ENCODE data around the gene CTIF.

The CTIF gene

DNA sequence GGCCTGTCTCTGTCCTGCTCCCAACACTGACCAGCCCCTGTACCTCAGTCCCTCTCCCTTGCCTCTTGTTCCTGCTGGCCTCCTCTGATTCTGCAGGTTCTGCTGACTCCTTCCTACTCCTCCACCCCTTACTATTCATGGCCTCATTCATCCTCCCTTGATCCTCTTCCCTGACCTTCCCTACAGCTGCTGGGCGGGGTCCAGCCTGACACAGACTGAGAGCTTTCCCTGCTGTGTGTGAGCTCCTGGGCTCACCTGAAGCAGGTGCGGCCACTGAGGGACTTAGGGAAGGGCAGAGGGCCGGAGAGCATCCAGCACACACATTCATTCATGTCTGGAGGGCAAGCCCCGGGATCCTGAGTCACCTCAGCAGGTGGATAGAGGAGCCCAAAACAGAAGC, 185.6 kb downstream of the CTIF start:
- CTCF ChIA-PET = interaction anchor here (1.9 kb wide), 1 partner anchor 9 kb away, joined by 6 read pairs; no protein-coding TSS in a partner anchor
- H3K4me3 ChIP-seq (ENCODE audit: low read depth, low read length) = no peak overlapping the region
- TF ChIP-seq, protein P1, sequence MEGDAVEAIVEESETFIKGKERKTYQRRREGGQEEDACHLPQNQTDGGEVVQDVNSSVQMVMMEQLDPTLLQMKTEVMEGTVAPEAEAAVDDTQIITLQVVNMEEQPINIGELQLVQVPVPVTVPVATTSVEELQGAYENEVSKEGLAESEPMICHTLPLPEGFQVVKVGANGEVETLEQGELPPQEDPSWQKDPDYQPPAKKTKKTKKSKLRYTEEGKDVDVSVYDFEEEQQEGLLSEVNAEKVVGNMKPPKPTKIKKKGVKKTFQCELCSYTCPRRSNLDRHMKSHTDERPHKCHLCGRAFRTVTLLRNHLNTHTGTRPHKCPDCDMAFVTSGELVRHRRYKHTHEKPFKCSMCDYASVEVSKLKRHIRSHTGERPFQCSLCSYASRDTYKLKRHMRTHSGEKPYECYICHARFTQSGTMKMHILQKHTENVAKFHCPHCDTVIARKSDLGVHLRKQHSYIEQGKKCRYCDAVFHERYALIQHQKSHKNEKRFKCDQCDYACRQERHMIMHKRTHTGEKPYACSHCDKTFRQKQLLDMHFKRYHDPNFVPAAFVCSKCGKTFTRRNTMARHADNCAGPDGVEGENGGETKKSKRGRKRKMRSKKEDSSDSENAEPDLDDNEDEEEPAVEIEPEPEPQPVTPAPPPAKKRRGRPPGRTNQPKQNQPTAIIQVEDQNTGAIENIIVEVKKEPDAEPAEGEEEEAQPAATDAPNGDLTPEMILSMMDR (IDR thresholded peaks at IDR 0.05; ENCODE audit: insufficient read depth, low read length, missing control alignments) = no peak
- POLR2A ChIA-PET = no interaction called here
- DNase-seq (ENCODE audit: low read depth, low spot score) = no peak

DNA sequence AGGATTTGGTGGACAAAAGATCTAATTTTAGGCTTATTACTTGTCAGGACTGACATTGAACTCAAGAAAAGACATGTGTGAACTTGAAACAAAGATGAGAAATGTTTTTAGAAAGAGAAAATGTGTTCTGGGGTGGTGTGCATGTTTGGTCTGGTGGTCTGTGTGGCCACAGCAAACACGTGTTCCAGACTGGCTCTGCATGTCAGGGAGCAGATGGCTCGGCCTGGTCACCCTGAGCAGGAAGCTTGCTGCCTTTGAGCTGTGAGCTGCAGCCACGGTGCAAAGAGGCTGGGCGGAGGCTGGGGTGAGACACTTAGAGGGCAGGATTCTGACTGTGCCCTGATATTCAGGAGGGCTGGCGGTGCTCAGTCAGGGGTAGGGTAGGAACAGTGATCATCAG, 186.1 kb downstream of the CTIF start:
- POLR2A ChIA-PET = no interaction called here
- CTCF ChIA-PET = interaction anchor here (0.9 to 1.9 kb wide), 3 partner anchors 8 to 11 kb away, joined by 3 to 6 read pairs (median 4); no protein-coding TSS in a partner anchor
- TF ChIP-seq, protein P1 (IDR thresholded peaks at IDR 0.05; ENCODE audit: insufficient read depth, low read length, missing control alignments) = no peak
- no peak for DNase-seq (ENCODE audit: low read depth, low spot score)
- no peak overlapping the region for H3K4me3 ChIP-seq (ENCODE audit: low read depth, low read length)

DNA sequence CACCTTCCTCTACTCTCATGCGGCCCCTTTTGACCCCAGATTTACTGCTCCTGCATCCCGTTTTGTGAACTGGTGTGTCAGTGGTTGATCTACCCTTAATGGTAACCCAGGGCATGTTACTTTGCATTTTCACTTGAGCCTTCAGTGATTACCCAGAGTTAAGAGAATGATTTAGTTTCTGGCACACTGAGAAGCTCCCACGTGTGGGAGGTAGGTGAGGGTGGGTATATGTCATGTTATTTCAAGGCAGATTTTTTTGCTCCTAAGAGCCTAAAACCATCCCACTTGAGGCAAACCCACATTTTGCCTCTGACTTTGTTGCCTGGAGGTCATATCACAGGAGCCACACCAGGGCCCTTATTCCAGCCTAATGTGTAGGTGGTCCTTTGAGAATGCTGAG, 186.7 kb downstream of the CTIF start:
- POLR2A ChIA-PET = no interaction called here
- DNase-seq (ENCODE audit: low read depth, low spot score) = no peak
- H3K4me3 ChIP-seq (ENCODE audit: low read depth, low read length) = no peak overlapping the region
- CTCF ChIA-PET = interaction anchor here (0.9 to 1.0 kb wide), 2 partner anchors 11 kb away, joined by 3 to 4 read pairs; no protein-coding TSS in a partner anchor
- TF ChIP-seq, protein P1 (IDR thresholded peaks at IDR 0.05; ENCODE audit: insufficient read depth, low read length, missing control alignments) = no peak

DNA sequence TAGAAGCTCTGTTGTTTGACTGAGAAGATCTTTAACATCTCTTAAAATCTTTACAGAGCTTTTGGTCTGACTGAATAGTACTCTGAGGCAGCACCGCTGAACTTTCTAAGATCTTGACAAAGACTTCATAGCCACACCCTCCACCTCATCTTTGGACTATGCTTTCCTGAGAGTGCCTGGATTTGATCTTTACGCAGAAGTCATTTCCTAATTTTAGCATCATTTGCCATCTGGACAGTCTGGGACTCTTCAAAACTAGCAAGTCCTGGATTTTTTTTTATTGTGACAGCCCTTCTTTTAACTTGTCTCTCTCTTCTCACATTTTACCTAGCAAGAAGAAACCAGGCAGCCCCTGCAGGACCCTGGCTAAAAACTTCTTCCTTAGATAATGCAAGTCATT, 188.8 kb downstream of the CTIF start:
- CTCF ChIA-PET = interaction anchor here (0.7 kb wide), 1 partner anchor 732 kb away, joined by 3 read pairs; no protein-coding TSS in a partner anchor

DNA sequence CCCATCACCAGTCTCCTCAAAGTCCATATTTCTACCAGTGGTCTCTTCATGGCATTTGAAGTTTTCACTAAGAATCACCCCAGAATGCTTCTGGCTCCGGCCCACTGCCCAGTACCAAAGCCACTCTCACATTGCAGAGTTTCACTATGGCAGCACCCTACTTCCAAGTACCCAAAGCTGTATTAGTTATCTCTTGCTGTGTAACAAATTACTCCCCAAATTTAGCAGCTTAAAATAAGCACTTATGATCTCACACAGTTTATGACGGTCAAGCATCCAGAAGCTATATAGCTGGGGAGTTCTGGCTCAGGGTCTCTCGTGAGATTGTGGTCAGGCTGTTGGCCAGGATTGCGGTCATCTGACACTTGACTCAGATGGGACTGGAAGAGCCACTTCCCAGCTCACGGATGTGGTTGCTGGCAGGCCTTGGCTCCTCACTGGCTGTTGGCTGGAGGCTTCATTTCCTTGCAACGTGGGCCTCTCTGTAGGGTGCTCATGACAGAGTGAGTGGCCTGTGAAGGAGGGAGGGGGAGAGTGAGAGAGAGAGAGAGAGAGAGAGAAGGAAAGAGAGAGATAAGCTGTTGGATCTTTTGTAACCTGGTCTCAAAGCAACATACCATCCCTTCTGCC, 189.5 kb downstream of the CTIF start:
- H3K4me3 ChIP-seq (ENCODE audit: low read depth, low read length) = no peak overlapping the region
- ChIA-PET CTCF (no interaction called here), POLR2A (interaction anchor here (1.1 kb wide), 1 partner anchor 265 kb away, joined by 3 read pairs; no protein-coding TSS in a partner anchor)
- DNase-seq (ENCODE audit: low read depth, low spot score) = peak; percentile 89
- TF ChIP-seq, protein P1 (IDR thresholded peaks at IDR 0.05; ENCODE audit: insufficient read depth, low read length, missing control alignments) = no peak

More for the DNA sequence above, 188.8 kb downstream of the CTIF start:
- POLR2A ChIA-PET = interaction anchor here (1.1 kb wide), 1 partner anchor 266 kb away, joined by 3 read pairs; no protein-coding TSS in a partner anchor
- DNase-seq (ENCODE audit: low read depth, low spot score) = no peak
- H3K4me3 ChIP-seq (ENCODE audit: low read depth, low read length) = no peak overlapping the region
- TF ChIP-seq, protein P1 (IDR thresholded peaks at IDR 0.05; ENCODE audit: insufficient read depth, low read length, missing control alignments) = no peak

DNA sequence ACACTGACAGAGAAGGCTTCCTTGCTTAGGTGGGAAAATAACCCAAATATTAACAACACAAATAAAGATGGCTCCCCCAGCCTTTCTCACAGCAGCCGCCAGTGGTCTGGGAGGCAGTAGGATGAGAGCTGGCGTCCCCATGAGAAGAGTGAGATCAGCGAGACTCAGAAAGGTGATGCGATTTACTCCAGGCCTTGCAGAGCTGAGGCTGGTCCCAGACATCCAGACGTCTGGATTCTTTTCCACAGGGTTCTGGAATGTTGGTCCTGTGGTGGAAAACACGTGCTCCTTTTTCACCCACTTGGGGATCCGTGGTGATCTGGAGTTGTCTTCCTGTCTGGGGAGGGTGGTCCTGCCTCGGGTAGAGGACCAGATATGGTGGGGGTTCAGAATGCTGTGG, 190.6 kb downstream of the CTIF start:
- CTCF ChIA-PET = interaction anchor here (1.1 kb wide), 1 partner anchor 16 kb away, joined by 4 read pairs; no protein-coding TSS in a partner anchor
- POLR2A ChIA-PET = no interaction called here
- H3K4me3 ChIP-seq (ENCODE audit: low read depth, low read length) = no peak overlapping the region
- DNase-seq (ENCODE audit: low read depth, low spot score) = peak; percentile 31
- TF ChIP-seq, protein P1 (IDR thresholded peaks at IDR 0.05; ENCODE audit: insufficient read depth, low read length, missing control alignments) = no peak
